Measurements from ENCODE around the gene LMO2. TPM values are rescaled to one million over a fixed set of nuclear protein-coding genes. Genes with fewer than 3 reads are reported as not detected.
A peak's percentile ranks its signal among the peaks of the same experiment; 100 is the strongest.
"Not testable (repeated sequence)": the region's sequence is repeated elsewhere in the genome, so short reads cannot be mapped to it uniquely, and the experiment has no call there.

LMO2 gene
- total RNA-seq, 4 donors from 2014 or later, result 2.1 to 11.1 (median 7.0) TPM

DNA sequence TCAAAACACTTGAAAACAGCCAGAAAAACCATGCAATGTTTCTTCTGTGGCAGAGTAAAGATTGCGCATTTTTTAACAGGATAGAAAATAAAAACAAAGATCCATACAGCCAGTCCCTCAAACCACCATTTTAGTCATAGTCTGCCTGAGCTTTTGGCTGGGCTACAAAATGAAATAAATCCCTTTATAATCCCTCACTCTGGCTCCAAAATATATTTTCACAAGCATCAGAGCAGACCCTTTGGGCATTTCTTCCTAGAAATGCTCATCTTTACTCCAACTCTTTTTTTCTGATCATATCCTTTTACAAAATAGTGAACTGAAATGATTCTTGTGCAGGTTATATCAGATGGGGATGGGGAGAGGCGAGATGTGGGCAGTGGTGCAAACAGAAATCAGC lies 31.8 kb upstream of the LMO2 start:
- DNase-seq (ENCODE audit: low spot score in 2 of 2), result no peak
- Histone ChIP-seq H3K36me3 (no peaks in the 10 kb centered on the region), H3K27ac (no peak overlapping the region), H3K27me3 (no peaks in the 10 kb centered on the region), H3K4me1 (no peaks in the 10 kb centered on the region), H3K9me3 (no peaks in the 10 kb centered on the region), H3K4me3 (no peak overlapping the region)
- TF ChIP-seq, protein P1, sequence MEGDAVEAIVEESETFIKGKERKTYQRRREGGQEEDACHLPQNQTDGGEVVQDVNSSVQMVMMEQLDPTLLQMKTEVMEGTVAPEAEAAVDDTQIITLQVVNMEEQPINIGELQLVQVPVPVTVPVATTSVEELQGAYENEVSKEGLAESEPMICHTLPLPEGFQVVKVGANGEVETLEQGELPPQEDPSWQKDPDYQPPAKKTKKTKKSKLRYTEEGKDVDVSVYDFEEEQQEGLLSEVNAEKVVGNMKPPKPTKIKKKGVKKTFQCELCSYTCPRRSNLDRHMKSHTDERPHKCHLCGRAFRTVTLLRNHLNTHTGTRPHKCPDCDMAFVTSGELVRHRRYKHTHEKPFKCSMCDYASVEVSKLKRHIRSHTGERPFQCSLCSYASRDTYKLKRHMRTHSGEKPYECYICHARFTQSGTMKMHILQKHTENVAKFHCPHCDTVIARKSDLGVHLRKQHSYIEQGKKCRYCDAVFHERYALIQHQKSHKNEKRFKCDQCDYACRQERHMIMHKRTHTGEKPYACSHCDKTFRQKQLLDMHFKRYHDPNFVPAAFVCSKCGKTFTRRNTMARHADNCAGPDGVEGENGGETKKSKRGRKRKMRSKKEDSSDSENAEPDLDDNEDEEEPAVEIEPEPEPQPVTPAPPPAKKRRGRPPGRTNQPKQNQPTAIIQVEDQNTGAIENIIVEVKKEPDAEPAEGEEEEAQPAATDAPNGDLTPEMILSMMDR (IDR thresholded peaks at IDR 0.05), result no peak
- TF ChIP-seq EP300 (IDR thresholded peaks at IDR 0.05) (no peak), POLR2A (IDR thresholded peaks at IDR 0.05) (no peak), POLR2AphosphoS5 (IDR thresholded peaks at IDR 0.05) (no peak)
- WGBS, result 84% methylated on average over 2 of the region's 2 CpGs

DNA sequence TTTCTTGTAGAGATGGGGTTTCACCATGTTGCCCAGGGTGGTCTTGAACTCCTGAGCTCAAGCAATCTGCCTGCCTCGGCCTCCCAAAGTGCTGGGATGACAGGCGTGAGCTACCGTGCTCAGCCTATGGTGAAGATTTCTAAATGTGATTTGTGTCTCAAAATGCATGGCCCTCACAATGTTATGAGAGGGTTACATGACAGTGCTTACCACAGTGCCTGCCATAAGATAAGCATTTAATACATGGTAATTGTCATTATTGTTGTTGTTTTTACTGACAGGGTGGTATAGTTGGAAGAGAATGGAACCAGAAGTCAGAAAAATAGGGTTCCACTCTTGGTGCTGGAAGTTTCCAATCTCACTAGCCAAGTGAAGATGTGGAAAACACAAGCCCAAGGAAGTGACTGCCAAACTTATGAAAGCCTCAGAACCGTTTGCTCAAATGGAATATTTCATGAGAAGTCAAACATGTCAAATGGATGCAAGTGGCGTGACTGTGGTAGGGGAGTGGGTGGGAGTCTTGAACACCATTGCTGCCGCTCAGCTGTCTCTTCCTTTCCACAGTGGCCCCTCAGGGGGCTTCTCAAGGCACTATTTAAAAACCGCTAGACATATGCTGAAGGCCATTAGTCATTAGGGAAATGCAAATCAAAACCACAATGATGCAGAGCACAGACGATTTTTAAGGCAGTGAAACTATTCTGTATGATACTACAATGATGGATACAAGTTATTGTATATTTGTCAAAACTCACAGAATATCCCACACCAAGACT lies 29.1 kb upstream of the LMO2 start:
- no peak overlapping the region for H3K4me3 ChIP-seq
- TF ChIP-seq EP300 (IDR thresholded peaks at IDR 0.05) (no peak), POLR2A (IDR thresholded peaks at IDR 0.05) (no peak), POLR2AphosphoS5 (IDR thresholded peaks at IDR 0.05) (no peak)
- TF ChIP-seq, protein P1 (IDR thresholded peaks at IDR 0.05), result no peak
- H3K9me3 ChIP-seq, result no peaks in the 10 kb centered on the region
- DNase-seq (ENCODE audit: low spot score in 2 of 2), result no peak
- WGBS, result 74% methylated on average over 8 of the region's 8 CpGs
- no peaks in the 10 kb centered on the region for H3K36me3 ChIP-seq
- no peaks in the 10 kb centered on the region for H3K27me3 ChIP-seq
- H3K27ac ChIP-seq, result peak overlapping the region; percentile 57
- no peaks in the 10 kb centered on the region for H3K4me1 ChIP-seq

DNA sequence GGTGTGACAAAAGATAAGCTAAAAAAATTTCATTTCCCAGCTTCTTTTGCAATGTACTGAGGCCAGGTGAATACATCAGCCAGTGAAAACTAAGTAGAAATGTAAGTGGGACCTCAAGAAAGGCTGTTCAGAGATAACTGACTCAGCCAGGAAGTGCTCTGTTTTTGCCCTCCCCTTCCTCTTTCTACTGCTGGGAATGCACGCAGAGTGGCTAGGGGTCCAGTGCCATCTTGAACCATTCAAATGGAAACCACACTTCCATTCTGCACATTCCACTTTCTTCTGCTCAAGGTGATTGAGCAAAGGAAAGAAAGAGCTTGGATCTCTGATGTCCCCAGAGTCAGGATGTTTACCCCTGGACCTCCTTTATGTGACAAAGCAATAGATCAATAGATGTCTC lies 27.8 kb upstream of the LMO2 start:
- no peak overlapping the region for H3K27ac ChIP-seq
- H3K36me3 ChIP-seq, result no peaks in the 10 kb centered on the region
- H3K27me3 ChIP-seq, result no peaks in the 10 kb centered on the region
- no peak overlapping the region for H3K4me3 ChIP-seq
- TF ChIP-seq POLR2AphosphoS5 (IDR thresholded peaks at IDR 0.05) (no peak), EP300 (IDR thresholded peaks at IDR 0.05) (no peak)
- 81% methylated on average over 1 of the region's 1 CpG for WGBS
- H3K9me3 ChIP-seq, result no peaks in the 10 kb centered on the region
- no peak for DNase-seq (ENCODE audit: low spot score in 2 of 2)
- H3K4me1 ChIP-seq, result no peaks in the 10 kb centered on the region

DNA sequence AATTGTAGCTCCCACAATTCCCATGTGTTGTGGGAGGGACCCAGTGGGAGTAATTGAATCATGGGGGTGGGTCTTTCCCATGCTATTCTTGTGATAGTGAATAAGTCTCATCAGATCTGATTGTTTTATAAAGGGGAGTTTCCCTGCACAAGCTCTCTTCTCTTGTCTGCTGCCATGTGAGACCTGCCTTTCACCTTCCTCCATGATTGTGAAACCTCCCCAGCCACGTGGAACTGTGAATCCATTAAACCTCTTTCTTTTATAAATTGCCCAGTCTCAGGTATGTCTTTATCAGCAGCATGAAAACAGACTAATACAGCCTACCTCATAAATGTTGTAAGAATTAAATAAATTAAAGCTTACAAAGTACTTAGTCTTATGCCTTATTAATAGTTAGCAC lies 25.5 kb upstream of the LMO2 start:
- H3K4me1 ChIP-seq; DNase-seq (ENCODE audit: low spot score in 2 of 2); H3K9me3 ChIP-seq; H3K27me3 ChIP-seq; H3K4me3 ChIP-seq; H3K36me3 ChIP-seq; H3K27ac ChIP-seq: not testable (repeated sequence)
- WGBS, result 63% methylated on average over 1 of the region's 1 CpG

DNA sequence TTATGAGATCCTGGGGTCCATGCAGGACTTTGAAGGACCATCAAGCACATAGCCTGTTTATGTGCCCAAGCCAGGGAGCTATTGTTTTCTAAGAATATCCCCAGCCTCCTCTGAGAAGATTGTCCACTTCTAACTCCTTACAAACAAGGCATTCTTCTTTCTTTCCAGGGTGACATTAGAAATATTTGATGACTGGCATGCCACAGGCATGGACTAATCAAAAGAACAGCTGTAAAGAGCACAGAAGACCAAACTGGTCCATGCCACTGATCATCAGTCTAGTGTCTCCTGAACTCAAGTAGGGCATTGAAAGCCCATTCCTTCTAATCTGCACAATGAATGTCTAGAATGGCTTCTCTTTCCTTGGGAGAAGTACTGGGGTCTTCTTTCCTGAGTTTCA lies 24.9 kb upstream of the LMO2 start:
- Histone ChIP-seq H3K4me3 (no peak overlapping the region), H3K9me3 (no peaks in the 10 kb centered on the region), H3K27me3 (no peaks in the 10 kb centered on the region), H3K4me1 (peaks cover 9% of the 10 kb centered on the region), H3K27ac (no peak overlapping the region), H3K36me3 (no peaks in the 10 kb centered on the region)
- TF ChIP-seq EP300 (IDR thresholded peaks at IDR 0.05) (no peak), POLR2AphosphoS5 (IDR thresholded peaks at IDR 0.05) (no peak)
- TF ChIP-seq, protein P1 (IDR thresholded peaks at IDR 0.05), result no peak
- no peak for DNase-seq (ENCODE audit: low spot score in 2 of 2)

DNA sequence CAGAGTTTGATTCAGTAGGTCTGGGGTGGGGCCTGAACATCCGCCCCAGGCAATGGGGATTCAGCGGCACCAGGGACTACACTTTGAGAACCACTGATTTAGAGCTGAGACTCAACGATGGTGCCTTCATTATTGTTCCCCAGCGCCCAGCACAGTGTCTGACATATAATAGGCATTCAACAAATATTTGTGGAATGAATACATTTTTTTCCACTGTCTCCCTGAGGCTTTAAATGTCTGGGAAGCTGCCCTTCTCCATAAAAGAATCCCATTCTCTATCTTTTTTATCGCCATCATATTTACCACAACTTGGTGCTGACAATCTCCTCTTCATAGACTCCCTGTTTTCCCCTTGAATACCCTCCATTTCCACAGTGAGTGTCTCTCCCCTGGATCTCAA lies 23.6 kb upstream of the LMO2 start:
- no peaks in the 10 kb centered on the region for H3K27me3 ChIP-seq
- no peaks in the 10 kb centered on the region for H3K36me3 ChIP-seq
- no peak overlapping the region for H3K27ac ChIP-seq
- no peak for DNase-seq (ENCODE audit: low spot score in 2 of 2)
- 78% methylated on average over 4 of the region's 5 CpGs for WGBS
- H3K4me3 ChIP-seq, result no peak overlapping the region
- TF ChIP-seq, protein P1 (IDR thresholded peaks at IDR 0.05), result no peak
- TF ChIP-seq POLR2AphosphoS5 (IDR thresholded peaks at IDR 0.05), result no peak
- TF ChIP-seq POLR2A (IDR thresholded peaks at IDR 0.05), result no peak
- no peak for TF ChIP-seq EP300 (IDR thresholded peaks at IDR 0.05)
- H3K9me3 ChIP-seq, result no peaks in the 10 kb centered on the region
- peaks cover 16% of the 10 kb centered on the region for H3K4me1 ChIP-seq
